ENCODE results near the gene FNDC3B.

FNDC3B gene

GRCh38 chr3:172323894-172324610 lies 284.7 kb downstream of the FNDC3B start:
- no peak for DNase-seq

GRCh38 chr3:172324611-172325203 lies 285.3 kb downstream of the FNDC3B start:
- no peak for DNase-seq

- no peak for DNase-seq
Measured at GRCh38 chr3:172325461-172325860, 286.1 kb downstream of the FNDC3B start.

GRCh38 chr3:172326993-172327392 lies 287.6 kb downstream of the FNDC3B start:
- DNase-seq: no peak

GRCh38 chr3:172328282-172328681 lies 288.9 kb downstream of the FNDC3B start:
- no peak for DNase-seq

GRCh38 chr3:172329070-172329469 lies 289.7 kb downstream of the FNDC3B start:
- DNase-seq: no peak

GRCh38 chr3:172330413-172330812 lies 291.0 kb downstream of the FNDC3B start:
- no peak for DNase-seq

GRCh38 chr3:172332256-172333041 lies 293.1 kb downstream of the FNDC3B start:
- peak; percentile 34 for DNase-seq

GRCh38 chr3:172333042-172333377 lies 293.6 kb downstream of the FNDC3B start:
- no peak for DNase-seq

GRCh38 chr3:172333692-172334457 lies 294.5 kb downstream of the FNDC3B start:
- no peak for DNase-seq

- no peak for DNase-seq
Measured at GRCh38 chr3:172334671-172335207, 295.4 kb downstream of the FNDC3B start.

GRCh38 chr3:172339892-172340291 lies 300.5 kb downstream of the FNDC3B start:
- DNase-seq: no peak

GRCh38 chr3:172340583-172340982 lies 301.2 kb downstream of the FNDC3B start:
- no peak for DNase-seq

- DNase-seq: no peak
Measured at GRCh38 chr3:172341482-172342059, 302.2 kb downstream of the FNDC3B start.

- DNase-seq: no peak
Measured at GRCh38 chr3:172342097-172342659, 302.8 kb downstream of the FNDC3B start.

GRCh38 chr3:172343117-172343516 lies 303.7 kb downstream of the FNDC3B start:
- no peak for DNase-seq

GRCh38 chr3:172343979-172344378 lies 304.6 kb downstream of the FNDC3B start:
- DNase-seq: no peak

- DNase-seq: no peak
Measured at GRCh38 chr3:172346161-172346560, 306.8 kb downstream of the FNDC3B start.

GRCh38 chr3:172347895-172348679 lies 308.7 kb downstream of the FNDC3B start:
- DNase-seq: no peak

GRCh38 chr3:172351895-172352466 lies 312.6 kb downstream of the FNDC3B start:
- DNase-seq: no peak

GRCh38 chr3:172352786-172353185 lies 313.4 kb downstream of the FNDC3B start:
- DNase-seq: no peak

All from activated effector memory CD4-positive, alpha-beta T cell treated with Interleukin-2 at 50 U/mL for 16 hours (primary cell).